Measurements from ENCODE around the gene NTSR1. TPM values are rescaled to one million over a fixed set of nuclear protein-coding genes. Genes with fewer than 3 reads are reported as not detected.

The NTSR1 gene
- total RNA-seq, 1 experiment from 2014 or later, result 1.1 TPM

DNA sequence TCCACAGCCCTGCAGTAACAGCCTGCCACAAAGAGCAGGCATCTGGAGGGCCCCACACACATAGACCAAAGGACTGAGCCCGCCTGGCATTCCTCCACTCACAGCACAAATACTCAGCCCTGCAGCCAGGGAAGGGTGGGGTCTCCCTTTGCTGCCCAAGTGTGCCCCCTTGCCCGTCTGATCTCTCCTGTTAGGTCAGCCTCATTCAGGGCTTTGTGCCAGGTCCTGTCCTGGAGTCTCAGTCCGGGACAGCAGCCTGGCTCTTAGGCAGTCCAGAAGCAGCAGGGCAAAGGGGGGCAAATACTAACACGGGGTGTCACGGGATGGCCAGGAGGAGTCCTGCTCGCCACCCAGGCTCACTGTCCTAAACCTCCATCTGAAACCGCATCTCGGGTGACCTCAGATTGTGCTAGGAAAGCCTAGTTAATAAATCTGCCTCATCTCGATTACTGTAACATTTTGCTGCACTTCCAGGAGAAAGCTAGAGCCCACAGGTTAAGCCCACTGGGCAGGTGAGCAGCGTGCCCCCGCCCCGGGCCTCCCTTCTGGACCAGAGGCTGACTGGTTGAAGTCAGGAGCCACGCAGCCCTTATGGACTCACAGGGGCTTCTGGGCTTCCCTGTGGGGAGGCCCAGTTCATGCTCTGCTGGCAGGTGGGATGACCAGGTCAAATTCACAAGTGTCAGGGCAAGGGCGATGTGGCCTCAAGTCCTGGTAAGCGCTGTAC is 92.8 kb downstream of the NTSR1 start:
- H3K4me3 ChIP-seq (ENCODE audit: insufficient read depth, low read depth, low read length), result no peak overlapping the region
- no peak for DNase-seq
- H3K36me3 ChIP-seq (replicated peaks; ENCODE audit: control insufficient read depth, insufficient read depth, low read length), result peaks cover 3% of the 10 kb centered on the region
- peaks cover 3% of the 10 kb centered on the region for H3K27me3 ChIP-seq (ENCODE audit: control insufficient read depth, insufficient read depth, low read length)

DNA sequence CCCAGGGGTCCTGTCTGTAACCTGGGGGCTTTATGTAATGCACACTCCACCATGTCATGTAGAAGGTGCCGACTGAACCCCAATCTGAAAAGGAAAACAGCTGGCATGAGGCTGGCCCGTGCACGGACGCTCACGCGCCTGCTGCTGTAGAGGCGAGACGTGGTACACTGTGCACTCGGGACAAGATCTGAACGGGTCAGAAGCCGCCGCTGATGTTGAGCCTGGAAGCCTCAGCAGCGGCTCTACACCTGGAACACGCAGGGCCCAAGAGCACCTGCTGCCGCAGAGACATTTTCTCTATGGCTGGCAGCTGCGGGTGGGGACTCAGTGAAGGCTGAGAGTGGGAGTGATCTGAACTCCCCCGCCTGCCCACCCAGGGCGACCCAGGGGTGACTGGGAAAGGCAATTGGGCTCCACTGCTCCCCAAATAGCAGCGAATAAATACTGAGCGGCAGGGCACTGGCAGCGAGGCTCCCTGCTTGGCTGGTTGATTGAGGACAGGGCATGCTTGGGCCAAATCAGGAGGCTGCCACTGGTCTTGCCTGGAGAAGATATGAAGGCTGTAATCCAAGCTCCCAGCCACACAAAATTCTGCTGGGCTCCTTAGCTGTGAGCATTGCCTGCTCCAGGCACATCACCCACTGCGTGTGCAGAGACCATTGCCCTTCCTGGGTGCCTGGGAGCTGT is 93.5 kb downstream of the NTSR1 start:
- no peak overlapping the region for H3K4me3 ChIP-seq (ENCODE audit: insufficient read depth, low read depth, low read length)
- peaks cover 3% of the 10 kb centered on the region for H3K27me3 ChIP-seq (ENCODE audit: control insufficient read depth, insufficient read depth, low read length)
- peaks cover 3% of the 10 kb centered on the region for H3K36me3 ChIP-seq (replicated peaks; ENCODE audit: control insufficient read depth, insufficient read depth, low read length)
- no peak for DNase-seq

DNA sequence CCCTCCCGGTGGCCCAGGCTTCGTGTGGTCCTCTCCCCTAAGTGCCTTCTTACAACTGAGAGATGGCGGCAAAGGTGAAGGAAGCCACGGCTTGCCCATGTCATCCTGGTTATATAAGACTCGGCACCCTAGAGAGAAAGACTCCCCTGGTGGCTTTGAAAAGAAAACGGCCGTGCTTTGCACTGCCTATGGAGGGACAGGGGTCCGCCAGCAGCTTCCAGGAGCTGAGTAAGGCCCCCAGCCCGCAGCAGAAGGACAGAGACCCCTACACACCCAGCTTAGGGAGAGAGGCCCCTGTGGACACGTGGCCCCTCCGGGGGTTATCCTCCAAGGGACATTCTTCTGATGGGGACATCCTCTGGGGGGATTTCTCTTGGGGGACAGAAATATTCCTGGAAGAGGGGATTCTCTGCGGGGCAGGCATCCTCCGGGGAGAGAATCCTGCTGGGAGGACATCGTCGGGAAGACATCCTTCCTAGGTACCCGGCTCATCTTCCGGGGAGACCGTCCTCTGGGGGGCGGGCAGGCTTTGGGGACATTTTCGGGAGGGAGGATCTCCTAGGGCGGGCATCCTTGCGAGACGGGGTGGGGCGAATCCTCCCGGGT is 95.5 kb downstream of the NTSR1 start:
- peaks cover 3% of the 10 kb centered on the region for H3K27me3 ChIP-seq (ENCODE audit: control insufficient read depth, insufficient read depth, low read length)
- no peak for DNase-seq
- peak overlapping the region; percentile 90 for H3K4me3 ChIP-seq (ENCODE audit: insufficient read depth, low read depth, low read length)

DNA sequence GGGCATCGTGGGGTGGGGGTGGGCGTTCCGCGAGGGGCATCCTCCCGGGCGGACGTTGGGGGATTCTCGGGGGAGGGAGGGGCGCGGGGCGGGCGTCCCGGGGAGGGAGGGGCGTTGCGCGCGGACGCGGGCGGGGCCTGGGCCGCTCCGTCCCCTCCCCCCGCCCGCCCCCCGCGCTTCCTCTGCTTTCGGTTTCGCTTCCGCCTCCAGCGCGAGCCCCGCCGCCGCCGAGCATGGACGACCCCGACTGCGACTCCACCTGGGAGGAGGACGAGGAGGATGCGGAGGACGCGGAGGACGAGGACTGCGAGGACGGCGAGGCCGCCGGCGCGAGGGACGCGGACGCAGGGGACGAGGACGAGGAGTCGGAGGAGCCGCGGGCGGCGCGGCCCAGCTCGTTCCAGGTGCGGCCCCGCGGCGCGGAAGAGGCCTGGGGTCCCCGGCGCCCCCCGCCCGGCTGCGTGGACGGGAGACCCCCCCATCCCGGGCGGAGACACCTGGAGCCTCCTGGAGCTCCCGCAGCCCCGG is 96.1 kb downstream of the NTSR1 start, which contains the start of gene OGFR:
Gene OGFR (plus strand): TSS at position 209 of the 528 bp plus-strand sequence. CDS start 25 bp downstream, at position 234.
- Histone ChIP-seq H3K4me3 (ENCODE audit: insufficient read depth, low read depth, low read length) (peak within 1 kb of the TSS; percentile 90), H3K27me3 (ENCODE audit: control insufficient read depth, insufficient read depth, low read length) (peaks cover 3% of the 10 kb centered on the region), H3K36me3 (replicated peaks; ENCODE audit: control insufficient read depth, insufficient read depth, low read length) (peaks cover 2% of the 10 kb centered on the region)
- peak; percentile 97 for DNase-seq

More for the DNA sequence above, 95.5 kb downstream of the NTSR1 start:
- H3K36me3 ChIP-seq (replicated peaks; ENCODE audit: control insufficient read depth, insufficient read depth, low read length), result peaks cover under 1% of the 10 kb centered on the region

- Histone ChIP-seq H3K27me3 (ENCODE audit: control insufficient read depth, insufficient read depth, low read length) (peaks cover 3% of the 10 kb centered on the region), H3K36me3 (replicated peaks; ENCODE audit: control insufficient read depth, insufficient read depth, low read length) (peaks cover 5% of the 10 kb centered on the region), H3K4me3 (ENCODE audit: insufficient read depth, low read depth, low read length) (peak overlapping the region; percentile 90)
- peak; percentile 90 for DNase-seq
Measured at GRCh38 chr20:62805155-62805710, 96.6 kb downstream of the NTSR1 start.

DNA sequence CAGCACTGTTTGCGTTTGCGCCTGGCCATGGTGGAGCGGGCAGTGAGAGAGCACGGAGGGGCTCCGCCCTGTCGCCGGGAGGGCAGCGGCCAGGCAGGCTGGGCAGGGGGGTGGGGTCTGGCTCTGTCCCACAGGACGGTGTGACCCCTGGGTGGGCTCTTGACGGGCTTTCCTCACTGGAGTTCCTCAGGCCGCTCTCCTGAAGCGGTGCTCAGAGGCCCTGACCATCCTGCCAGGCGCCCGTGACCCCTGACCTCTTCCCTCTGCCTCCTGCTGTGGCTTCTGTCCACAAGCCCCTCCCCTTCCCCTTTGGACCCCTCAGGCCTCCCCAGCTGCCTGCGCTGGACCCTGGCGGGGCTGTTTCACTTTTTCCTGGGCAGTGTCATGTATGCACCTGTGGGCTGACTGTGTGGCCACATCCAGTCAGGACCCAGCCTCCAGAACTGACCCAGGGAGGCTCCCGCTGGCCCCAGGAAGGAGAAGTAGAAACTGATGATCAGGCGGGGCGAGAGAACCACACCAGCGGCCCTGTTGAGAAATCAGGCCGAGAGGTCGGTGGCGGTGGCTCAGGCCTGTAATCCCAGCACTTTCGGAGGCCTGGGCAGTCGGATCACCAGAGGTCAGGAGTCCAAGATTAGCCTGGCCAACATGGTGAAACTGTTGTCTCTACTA is 97.2 kb downstream of the NTSR1 start:
- DNase-seq, result peak; percentile 84
- H3K36me3 ChIP-seq (replicated peaks; ENCODE audit: control insufficient read depth, insufficient read depth, low read length), result peaks cover 8% of the 10 kb centered on the region
- H3K27me3 ChIP-seq (ENCODE audit: control insufficient read depth, insufficient read depth, low read length), result peaks cover 3% of the 10 kb centered on the region
- peak overlapping the region; percentile 90 for H3K4me3 ChIP-seq (ENCODE audit: insufficient read depth, low read depth, low read length)

GRCh38 chr20:62806383-62807050 is 97.9 kb downstream of the NTSR1 start:
- no peak for DNase-seq
- H3K36me3 ChIP-seq (replicated peaks; ENCODE audit: control insufficient read depth, insufficient read depth, low read length), result peaks cover 8% of the 10 kb centered on the region
- H3K4me3 ChIP-seq (ENCODE audit: insufficient read depth, low read depth, low read length), result no peak overlapping the region
- H3K27me3 ChIP-seq (ENCODE audit: control insufficient read depth, insufficient read depth, low read length), result peaks cover 3% of the 10 kb centered on the region

DNA sequence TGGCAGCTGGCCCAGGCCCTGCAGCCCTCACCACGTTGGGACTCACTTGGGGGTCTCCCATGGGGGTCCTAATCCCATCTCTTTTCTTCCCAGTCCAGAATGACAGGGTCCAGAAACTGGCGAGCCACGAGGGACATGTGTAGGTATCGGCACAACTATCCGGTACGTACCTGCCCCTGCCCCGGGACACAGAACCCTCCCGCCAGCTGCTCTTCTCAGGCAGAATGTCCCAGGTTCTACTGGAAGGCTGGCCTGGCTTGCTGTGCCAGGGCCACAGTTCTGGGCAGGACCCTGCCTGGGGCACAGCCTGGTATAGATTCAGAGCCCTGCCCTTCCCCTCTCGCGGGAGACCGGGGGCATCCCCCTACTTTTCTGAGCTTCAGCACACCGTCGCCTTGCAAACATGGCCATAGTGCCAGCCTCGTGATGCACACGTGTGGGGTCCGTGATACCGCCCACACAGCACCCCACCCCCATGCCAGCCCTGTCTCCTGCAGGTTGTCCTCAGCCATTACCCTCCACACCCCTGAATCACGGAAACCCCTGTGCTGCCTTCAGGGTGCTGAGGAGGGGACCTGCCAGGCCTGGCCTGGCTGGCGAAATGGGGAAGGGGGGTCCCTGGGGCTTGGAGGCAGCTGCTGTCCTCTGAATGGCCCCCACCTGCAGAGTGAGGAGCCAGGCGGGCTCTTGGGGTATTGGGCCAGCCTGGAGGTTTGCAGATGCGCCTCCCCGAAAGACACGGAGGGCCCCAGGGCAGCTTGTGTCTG is 99.0 kb downstream of the NTSR1 start:
- H3K27me3 ChIP-seq (ENCODE audit: control insufficient read depth, insufficient read depth, low read length), result peaks cover 3% of the 10 kb centered on the region

DNA sequence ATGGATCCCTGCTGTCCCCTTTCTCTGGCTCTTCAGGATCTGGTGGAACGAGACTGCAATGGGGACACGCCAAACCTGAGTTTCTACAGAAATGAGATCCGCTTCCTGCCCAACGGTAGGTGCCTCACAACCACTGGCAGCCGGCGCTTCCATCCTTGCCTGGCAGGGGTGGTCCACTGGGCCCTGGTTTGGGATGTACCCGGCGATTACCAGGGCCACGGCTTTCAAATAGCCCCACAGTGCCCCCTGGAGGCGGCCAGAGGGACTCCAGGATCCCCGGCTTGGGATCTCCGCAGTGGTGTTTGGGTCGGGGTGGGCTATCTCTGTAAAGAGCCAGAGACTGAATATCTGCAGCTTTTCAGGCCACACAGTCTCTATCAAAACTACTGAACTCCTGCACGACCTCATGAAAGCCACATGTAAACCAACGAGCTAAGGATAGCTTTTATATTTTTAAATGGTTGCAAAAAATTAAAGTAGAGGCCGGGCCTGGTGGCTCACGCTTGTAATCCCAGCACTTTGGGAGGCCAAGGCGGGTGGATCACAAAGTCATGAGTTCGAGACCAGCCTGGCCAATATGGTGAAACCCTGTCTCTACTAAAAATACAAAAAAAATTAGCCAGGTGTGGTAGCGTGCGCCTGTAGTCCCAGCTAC is 99.7 kb downstream of the NTSR1 start:
- DNase-seq, result peak; percentile 97
- peaks cover 10% of the 10 kb centered on the region for H3K36me3 ChIP-seq (replicated peaks; ENCODE audit: control insufficient read depth, insufficient read depth, low read length)
- H3K27me3 ChIP-seq (ENCODE audit: control insufficient read depth, insufficient read depth, low read length), result peaks cover 3% of the 10 kb centered on the region
- no peak overlapping the region for H3K4me3 ChIP-seq (ENCODE audit: insufficient read depth, low read depth, low read length)

More for the DNA sequence above, 99.0 kb downstream of the NTSR1 start:
- H3K4me3 ChIP-seq (ENCODE audit: insufficient read depth, low read depth, low read length), result no peak overlapping the region
- DNase-seq, result no peak
- peaks cover 10% of the 10 kb centered on the region for H3K36me3 ChIP-seq (replicated peaks; ENCODE audit: control insufficient read depth, insufficient read depth, low read length)

DNA sequence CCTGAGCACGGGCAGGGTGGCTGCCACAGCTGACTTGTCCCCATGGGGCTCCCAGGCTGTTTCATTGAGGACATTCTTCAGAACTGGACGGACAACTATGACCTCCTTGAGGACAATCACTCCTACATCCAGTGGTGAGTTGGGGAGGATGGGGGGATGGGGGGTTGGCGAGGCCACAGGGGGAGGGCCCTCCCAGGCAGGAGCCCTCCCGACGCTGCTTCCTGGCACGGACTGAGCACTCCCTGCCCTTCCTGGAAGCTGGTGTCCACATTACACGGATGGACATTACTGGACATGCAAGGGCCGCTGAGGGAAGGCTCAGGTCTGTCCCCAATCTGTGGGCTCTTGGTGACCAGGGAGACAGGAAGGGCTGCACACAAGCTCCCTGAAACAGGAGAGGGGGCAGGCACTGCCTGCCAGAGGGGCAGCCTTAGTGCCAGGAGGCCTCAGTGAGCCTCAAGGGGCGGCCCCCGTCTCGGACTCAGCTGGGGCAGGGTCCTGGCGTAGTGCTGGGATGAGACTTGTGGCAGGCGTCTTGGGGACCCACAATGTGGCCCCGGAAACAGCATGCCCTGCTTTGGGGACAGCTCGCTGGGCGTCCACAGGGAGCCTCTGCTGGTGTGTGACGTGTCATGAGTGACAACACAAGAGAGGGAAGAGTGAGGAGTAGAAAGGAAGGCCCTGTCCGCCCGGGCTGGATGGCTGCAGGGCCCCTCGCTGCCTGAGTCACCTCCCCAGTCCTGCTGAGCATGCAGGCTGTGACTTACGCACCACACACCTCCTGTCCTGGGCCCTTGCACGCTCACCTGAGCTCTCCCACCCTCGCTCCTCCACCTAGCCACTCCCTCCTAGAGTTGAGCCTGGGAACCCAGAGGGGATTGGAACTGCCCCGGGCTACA is 101.1 kb downstream of the NTSR1 start:
- Histone ChIP-seq H3K27me3 (ENCODE audit: control insufficient read depth, insufficient read depth, low read length) (no peaks in the 10 kb centered on the region), H3K36me3 (replicated peaks; ENCODE audit: control insufficient read depth, insufficient read depth, low read length) (peaks cover 10% of the 10 kb centered on the region), H3K4me3 (ENCODE audit: insufficient read depth, low read depth, low read length) (no peak overlapping the region)
- no peak for DNase-seq

DNA sequence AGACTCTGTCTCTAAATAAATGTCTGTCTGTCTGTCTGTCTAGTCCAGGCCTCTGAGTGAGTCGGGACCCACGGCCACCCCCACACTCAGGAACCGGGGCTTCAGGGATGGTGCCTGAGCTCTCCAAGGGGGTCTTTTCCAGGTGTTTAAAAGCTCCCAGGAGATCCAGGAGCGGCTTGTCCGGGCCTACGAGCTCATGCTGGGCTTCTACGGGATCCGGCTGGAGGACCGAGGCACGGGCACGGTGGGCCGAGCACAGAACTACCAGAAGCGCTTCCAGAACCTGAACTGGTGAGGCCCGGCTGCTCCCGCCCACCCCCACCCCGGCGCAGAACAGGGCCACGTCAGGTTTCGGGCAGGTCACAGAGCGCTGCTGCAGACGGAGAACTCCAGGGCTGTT is 102.7 kb downstream of the NTSR1 start:
- H3K4me3 ChIP-seq (ENCODE audit: insufficient read depth, low read depth, low read length), result no peak overlapping the region
- DNase-seq, result no peak
- peaks cover 10% of the 10 kb centered on the region for H3K36me3 ChIP-seq (replicated peaks; ENCODE audit: control insufficient read depth, insufficient read depth, low read length)
- peaks cover 2% of the 10 kb centered on the region; the same call in 1 of the 2 replicates for H3K27me3 ChIP-seq (ENCODE audit: control insufficient read depth, insufficient read depth, low read length)

- H3K36me3 ChIP-seq (replicated peaks; ENCODE audit: control insufficient read depth, insufficient read depth, low read length), result peaks cover 10% of the 10 kb centered on the region
- no peak for DNase-seq
- peaks cover 5% of the 10 kb centered on the region; the same call in 1 of the 2 replicates for H3K27me3 ChIP-seq (ENCODE audit: control insufficient read depth, insufficient read depth, low read length)
- H3K4me3 ChIP-seq (ENCODE audit: insufficient read depth, low read depth, low read length), result no peak overlapping the region
Measured at GRCh38 chr20:62811720-62812119, 103.1 kb downstream of the NTSR1 start.

Data from H7 (cell line).